GM18505 (cell line): ENCODE measurements around the gene PIP4K2C.
"Not testable (repeated sequence)": the region's sequence is repeated elsewhere in the genome, so short reads cannot be mapped to it uniquely, and the experiment has no call there.

ENCODE experiments used
- ATAC-seq: cut with Tn5 transposase; IDR thresholded peaks from one replicate; pipeline ENCODE4 v1.9.1; 2021; ENCODE audit not compliant: unreplicated experiment
- POLR2A ChIP-seq: IDR thresholded peaks from 4 replicates; pipeline ENCODE4 v1.6.1; 2011; ENCODE audit warnings: borderline replicate concordance; ENCODE audit not compliant: insufficient read depth, insufficient read length; ENCODE audit errors: extremely low read depth

PIP4K2C gene

DNA sequence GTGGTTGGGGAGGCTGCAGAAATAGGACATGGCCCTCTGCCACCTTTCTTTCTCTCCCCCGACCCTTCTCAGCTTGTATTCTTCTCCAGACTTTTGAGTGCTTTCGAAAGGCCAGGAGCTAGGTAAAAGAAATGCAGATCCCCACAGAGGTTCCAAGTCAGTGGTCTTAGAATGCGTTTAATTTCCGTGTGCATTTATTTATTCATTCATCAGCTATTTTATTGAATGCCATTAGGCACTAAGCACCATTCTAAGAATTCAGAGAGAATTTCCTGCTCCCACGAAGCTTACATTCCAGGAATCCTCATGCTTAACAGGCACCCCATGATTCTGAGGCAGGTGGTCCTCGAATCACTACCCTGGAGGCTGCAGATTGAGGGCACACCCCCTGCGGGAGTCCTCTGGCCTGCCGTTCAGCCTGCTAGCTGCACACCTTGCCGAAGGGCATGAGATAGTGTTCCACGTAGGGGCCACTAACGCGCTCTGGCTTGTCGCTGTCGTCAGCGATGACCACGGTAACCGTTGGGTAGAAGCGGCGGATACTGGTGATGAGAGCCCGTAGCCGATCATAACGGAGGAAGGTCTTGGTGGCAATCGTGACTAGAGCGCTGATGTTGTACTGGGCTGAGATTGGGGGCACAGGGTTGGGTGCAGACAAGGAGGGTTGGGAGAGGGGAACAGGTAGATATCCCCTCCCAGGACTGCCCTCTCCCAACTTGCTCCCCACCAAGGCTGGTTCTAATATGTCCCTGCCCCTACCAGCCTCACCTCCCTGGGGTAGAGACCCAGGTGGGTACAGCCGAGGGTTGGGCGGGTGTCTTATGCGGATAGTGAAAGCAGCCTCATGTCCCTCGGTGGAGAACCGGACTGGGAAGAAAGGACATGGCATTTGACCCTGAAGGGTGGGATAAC, 37.5 kb downstream of the PIP4K2C start:
- ATAC-seq, result no peak
- no peak for TF ChIP-seq POLR2A

DNA sequence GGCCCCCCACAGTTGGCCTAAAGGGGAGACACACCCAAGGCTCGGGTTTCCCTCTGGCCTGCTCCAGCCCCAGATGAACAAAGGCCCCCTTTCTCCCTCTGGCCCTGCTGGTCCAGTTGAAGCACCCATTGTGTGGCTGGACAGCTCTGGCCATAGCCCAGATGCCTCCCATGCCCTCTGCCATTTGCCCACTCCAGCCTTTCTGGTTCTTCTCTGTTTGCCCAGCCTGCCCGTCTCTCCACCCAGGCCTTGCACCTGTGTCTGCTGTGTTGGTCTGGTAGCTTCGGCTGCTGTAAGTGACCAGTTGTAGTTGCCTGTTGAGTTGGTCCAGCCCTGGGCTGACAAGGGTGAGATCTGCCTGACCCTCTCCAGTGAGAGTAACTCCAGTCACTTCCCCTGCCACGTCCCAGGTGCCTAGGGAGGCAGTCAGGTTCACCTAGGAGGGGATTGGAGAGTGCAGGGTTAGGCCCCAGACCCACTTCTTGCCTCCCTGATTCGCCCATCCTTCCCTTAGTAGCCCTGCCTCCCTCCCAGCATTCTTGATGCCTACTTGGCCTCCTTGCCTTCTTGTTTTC, 39.0 kb downstream of the PIP4K2C start:
- no peak for TF ChIP-seq POLR2A
- ATAC-seq, result no peak

GRCh38 chr12:57630891-57631433, 40.0 kb downstream of the PIP4K2C start:
- ATAC-seq, result no peak
- no peak for TF ChIP-seq POLR2A

DNA sequence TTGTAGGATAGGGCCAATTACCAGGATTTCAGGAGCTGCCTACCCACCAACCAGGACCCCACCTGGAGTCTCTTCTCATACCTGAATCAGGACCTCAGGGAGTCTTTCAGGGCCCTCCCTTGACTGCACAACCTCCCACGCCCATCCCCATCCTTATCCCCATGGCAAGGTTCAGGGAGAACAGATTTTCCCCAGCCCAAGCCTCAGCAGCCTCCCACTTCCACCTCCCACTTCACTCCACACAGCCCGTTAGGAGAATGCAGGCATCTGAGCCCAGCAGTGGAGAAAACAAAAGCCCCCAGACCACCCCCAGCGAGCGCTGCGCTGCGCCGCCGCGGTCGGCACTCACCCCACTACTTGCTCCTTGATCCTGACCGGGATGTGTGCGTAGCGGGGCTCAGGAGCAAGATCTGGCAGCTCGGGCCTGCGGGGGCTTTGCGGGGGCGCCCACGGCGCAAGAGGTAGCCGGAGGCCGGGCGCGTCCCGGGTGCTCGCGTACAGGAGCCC, 40.6 kb downstream of the PIP4K2C start:
- no peak for TF ChIP-seq POLR2A
- ATAC-seq, result no peak

- no peak for TF ChIP-seq POLR2A
- ATAC-seq, result no peak
Observed at GRCh38 chr12:57632073-57632957, 41.3 kb downstream of the PIP4K2C start.

DNA sequence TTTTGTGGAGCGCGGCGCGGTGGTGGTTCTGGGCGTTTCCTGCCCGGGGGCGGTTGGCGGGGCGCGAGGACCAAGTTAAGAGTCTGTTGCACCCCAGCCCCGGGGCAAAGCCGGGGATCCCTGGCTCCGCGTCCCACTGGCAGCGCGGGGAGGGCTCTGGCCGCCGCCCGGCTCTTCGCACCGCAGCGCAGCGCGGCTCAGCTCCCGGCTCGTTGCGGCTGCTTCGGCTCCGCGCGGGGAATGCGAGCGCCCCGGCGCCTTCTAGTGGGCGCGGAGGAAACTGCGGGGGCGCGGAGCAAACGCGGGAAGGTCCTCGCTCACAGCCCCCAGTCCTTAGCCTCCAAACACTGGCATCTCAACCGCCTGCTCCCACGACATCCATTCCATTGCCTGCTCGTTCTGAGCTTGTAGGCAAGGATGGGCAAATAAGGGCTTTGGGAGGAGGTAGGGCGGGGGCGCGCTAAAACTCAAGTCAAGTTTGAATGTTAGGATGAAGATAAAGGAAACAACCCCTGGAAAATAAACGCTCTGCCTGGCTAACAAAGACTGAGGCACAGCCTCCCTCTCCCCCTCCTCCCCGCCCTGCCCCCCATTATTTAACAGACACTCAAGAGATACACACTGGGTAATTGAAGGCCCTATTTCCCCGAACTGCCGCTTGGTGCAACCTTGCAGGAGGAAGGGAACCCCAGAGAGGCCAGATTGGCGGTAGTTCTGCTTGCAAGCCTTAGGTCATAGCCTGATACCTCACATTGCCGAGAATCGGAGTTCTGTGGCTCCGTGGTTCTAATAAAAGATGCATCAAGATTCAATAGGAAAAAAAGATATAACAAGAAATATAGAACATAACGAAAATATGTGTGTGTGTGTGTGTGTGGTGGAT, 42.2 kb downstream of the PIP4K2C start, which contains the start of gene B4GALNT1:
Gene B4GALNT1, minus strand, starts transcription at position 244 of the 883 bp plus-strand sequence. CDS start 1,069 bp downstream, outside the sequence.
- no peak for TF ChIP-seq POLR2A
- peak; percentile 85 for ATAC-seq

- not testable (repeated sequence) for ATAC-seq
Observed at GRCh38 chr12:57636731-57637130, 45.7 kb downstream of the PIP4K2C start.

DNA sequence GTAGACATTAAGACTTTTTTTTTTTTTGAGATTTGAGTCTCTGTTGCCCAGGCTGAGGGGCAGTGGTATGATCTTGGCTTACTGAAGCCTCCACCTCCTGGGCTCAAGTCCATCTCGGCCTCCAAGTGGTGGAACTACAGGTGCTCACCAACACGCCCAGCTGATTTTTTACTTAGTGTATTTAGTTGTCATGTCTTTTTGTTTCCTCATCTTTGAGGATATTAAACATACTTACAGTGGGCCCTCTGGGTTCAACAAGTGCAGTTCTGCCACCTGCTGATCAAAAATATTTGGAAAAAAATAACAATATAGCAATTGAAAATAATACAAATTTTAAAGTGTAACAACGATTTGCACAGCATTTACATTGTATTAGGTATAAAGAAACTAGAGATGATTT, 46.4 kb downstream of the PIP4K2C start:
- ATAC-seq, result no peak
- no peak for TF ChIP-seq POLR2A

DNA sequence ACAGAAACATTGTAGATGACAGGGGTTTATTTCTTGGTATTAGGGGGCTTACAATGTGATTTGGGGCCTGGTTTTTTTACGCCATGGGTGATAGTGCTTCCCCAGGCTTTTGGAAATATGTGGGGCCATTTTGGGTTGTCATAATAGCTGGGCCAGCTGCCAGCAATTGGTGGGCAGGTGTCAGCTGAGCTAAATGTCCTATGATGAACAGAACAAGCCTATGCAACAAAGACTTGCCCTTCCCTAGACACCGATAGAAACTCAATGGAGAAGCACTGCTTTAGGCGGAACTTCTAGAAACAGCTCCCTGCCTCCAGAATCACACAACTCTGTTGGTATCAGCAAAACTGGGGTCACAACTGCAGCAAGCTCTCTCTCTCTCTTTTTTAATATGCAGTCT, 47.1 kb downstream of the PIP4K2C start:
- no peak for ATAC-seq
- TF ChIP-seq POLR2A, result no peak

DNA sequence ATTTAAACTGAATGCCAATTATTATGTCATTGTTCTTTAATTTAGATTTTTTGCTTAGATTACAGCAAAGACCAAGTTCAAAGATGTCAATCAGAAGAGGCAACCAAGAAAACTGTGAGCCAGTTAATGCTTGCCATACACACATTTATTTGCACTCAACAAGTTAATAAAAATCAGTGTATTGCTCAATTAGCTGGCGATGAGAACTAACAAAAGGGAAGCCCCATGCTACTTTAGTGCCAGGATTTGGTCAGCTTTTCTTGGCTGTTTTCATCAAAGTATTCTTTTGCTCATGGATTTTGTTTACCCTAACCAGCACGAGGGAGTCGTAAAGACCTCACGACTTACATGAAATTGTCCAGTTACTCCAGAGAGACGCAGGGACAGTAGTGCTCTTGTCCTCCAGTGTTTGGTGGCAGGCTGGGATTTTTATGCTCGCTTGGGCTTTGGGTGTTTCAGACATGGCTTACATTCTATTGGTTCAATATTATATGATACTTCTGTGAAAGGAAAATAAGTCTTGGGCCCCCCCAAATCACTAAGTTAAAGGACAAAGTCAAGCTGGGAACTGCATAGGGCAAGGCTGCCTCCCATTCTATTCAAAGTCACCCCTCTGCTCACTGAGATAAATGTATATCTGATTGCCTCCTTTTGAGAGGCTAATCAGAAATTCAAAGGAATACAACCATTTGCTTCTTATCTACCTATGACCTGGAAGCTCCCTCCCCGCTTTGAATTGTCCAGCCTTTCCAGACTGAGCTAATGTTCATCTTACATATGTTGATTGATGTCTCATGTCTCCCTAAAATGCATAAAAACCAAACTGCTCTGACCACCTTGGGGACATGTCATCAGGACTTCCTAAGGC, 49.4 kb downstream of the PIP4K2C start:
- no peak for TF ChIP-seq POLR2A
- no peak for ATAC-seq

GRCh38 chr12:57641699-57642442, 50.9 kb downstream of the PIP4K2C start:
- no peak for ATAC-seq
- no peak for TF ChIP-seq POLR2A

DNA sequence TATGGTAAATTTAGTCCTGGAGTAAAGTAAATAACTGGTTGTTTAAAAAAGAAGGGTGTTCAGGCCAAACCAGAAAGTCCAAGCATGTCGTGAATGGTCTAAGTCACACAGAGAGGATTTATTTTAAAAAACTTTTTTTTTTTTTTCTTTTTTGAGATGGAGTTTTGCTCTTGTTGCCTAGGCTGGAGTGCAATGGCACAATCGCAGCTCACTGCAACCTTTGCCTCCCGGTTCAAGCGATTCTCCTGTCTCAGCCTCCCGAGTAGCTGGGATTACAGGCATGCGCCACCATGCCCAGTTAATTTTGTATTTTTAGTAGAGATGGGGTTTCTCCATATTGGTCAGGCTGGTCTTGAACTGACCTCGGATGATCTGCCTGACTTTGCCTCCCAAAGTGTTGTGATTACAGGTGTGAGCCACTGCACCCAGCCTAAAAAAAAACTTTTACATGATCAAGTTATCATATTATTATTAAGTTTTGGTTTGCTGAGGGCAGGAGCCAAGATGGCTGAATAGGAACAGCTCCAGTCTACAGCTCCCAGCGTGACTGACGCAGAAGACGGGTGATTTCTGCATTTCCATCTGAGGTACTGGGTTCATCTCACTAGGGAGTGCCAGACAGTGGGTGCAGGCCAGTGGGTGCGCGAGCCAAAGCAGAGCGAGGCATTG, 55.1 kb downstream of the PIP4K2C start:
- ATAC-seq, result not testable (repeated sequence)

DNA sequence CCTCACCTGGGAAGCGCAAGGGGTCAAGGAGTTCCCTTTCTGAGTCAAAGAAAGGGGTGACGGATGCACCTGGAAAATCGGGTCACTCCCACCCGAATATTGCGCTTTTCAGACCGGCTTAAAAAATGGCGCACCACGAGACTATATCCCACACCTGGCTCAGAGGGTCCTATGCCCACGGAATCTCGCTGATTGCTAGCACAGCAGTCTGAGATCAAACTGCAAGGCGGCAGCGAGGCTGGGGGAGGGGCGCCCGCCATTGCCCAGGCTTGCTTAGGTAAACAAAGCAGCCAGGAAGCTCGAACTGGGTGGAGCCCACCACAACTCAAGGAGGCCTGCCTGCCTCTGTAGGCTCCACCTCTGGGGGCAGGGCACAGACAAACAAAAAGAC, 55.7 kb downstream of the PIP4K2C start:
- not testable (repeated sequence) for ATAC-seq
